Activated T-cell treated with anti-CD3 and anti-CD28 coated beads, Interleukin-2, amount 50 U/mL, for 72 hours (primary cell): ENCODE measurements around the gene VEZF1. TPM values are rescaled to one million over a fixed set of nuclear protein-coding genes. Genes with fewer than 3 reads are reported as not detected.

Source experiments
- ATAC-seq, 2 donors: fragments of 150-1000 bp; cut with Tn5 transposase; replicated peaks in 1 of 2; 2 replicates each; pipeline ENCODE4 v1.10.0; 2021; ENCODE audit warnings: moderate library complexity in 2 of 2, mild to moderate bottlenecking in 1 of 2
- DNase-seq, 2 donors: peaks; one replicate each; pipeline ENCODE4 v3.0.0; 2021 to 2022; ENCODE audit warnings: mixed read lengths in 1 of 2
- H3K27ac Mint-ChIP-seq: one replicate; pipeline ENCODE4 v1.8.0; 2022; ENCODE audit warnings: mild to moderate bottlenecking, moderate library complexity, mixed read lengths
- H3K27me3 Mint-ChIP-seq: one replicate; pipeline ENCODE4 v1.8.0; 2022; ENCODE audit warnings: low read depth, mixed read lengths
- H3K36me3 Mint-ChIP-seq, 2 donors: one replicate each; pipeline ENCODE4 v1.8.0; 2022; ENCODE audit warnings: mixed read lengths in 2 of 2, mild to moderate bottlenecking in 1 of 2; ENCODE audit not compliant: insufficient read depth in 2 of 2
- H3K4me1 Mint-ChIP-seq: one replicate; pipeline ENCODE4 v1.8.0; 2022; ENCODE audit warnings: low read depth, mixed read lengths
- H3K4me3 Mint-ChIP-seq, 2 donors: one replicate each; pipeline ENCODE4 v1.8.0; 2022; ENCODE audit warnings: mild to moderate bottlenecking in 2 of 2, mixed read lengths in 2 of 2, moderate library complexity in 2 of 2
- H3K9me3 Mint-ChIP-seq, 2 donors: one replicate each; pipeline ENCODE4 v1.8.0; 2022; ENCODE audit warnings: mixed read lengths in 2 of 2
- total RNA-seq, 2 donors: library from RNA; stranded (reverse); gene quantifications; one replicate each; pipeline ENCODE4 v1.2.3, GENCODE V29; 2022

Gene VEZF1
- total RNA-seq, 2 donors from 2014 or later = 42.6 to 44.6 TPM

- no peaks in the 10 kb centered on the region for H3K36me3 Mint-ChIP-seq
- H3K27ac Mint-ChIP-seq = no peak overlapping the region
- no peaks in the 10 kb centered on the region for H3K9me3 Mint-ChIP-seq
- ATAC-seq (no peak), DNase-seq (no peak)
- H3K4me1 Mint-ChIP-seq = peaks cover 56% of the 10 kb centered on the region
- peak overlapping the region in 1 of 2 donors; percentile 13 for H3K4me3 Mint-ChIP-seq
- peaks cover 33% of the 10 kb centered on the region for H3K27me3 Mint-ChIP-seq
Observed at GRCh38 chr17:57948169-57948554, 39.9 kb downstream of the VEZF1 start.

DNA sequence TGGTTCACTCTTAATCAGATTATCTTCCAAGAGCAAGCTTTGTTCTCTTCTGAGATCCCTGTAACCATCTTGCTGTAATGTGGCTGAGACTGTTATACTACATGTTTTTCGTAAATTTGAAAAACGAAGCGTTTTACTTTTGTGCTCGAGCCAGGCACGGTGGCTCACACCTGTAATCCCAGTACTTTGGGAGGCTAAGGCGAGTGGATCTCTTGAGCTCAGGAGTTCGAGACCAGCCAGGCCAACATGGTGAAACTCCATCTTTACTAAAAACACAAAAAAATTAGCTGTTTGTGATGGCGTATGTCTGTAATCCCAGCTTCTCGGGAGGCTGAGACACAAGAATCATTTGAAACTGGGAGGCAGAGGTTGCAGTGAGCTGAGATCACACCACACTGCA, 40.7 kb downstream of the VEZF1 start:
- Mint-ChIP-seq H3K27me3 (peaks cover 26% of the 10 kb centered on the region), H3K36me3 (no peaks in the 10 kb centered on the region), H3K9me3 (no peaks in the 10 kb centered on the region), H3K4me1 (peaks cover 50% of the 10 kb centered on the region), H3K27ac (no peak overlapping the region), H3K4me3 (peak overlapping the region; percentile 60 to 61)
- DNase-seq (no peak), ATAC-seq (no peak)

DNA sequence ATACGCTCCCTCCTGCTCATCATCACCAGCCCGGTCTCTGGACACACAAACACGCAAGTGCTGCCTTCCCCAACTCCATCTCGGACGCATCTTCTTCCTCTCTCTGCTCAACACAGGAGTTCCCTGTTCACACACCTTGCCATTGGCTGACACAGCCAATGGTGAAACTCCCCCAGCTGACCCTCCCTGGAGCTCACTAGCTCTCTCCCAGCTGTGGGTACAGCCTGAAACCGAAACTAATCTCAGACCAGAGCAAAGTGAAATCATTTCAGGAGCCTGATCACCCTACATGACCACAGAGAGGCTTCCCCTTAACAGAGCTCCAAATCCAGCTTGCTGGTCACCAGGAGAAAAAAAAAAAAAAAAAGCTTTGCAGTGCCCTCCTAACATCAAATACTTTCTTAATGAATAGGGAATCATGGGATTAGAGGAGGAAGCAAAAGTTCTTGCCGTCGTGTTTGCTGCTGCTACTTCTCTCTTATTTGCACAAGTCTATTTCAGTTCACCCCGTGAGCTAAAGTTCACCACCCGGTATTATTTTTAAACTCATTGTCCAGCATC, 41.2 kb downstream of the VEZF1 start:
- Mint-ChIP-seq H3K4me1 (peaks cover 50% of the 10 kb centered on the region), H3K27ac (no peak overlapping the region), H3K4me3 (peak overlapping the region; percentile 60 to 61), H3K27me3 (peaks cover 26% of the 10 kb centered on the region), H3K36me3 (no peaks in the 10 kb centered on the region), H3K9me3 (no peaks in the 10 kb centered on the region)
- ATAC-seq = peak; percentile 81
- peak; percentile 28 to 45 for DNase-seq

- Mint-ChIP-seq H3K27ac (no peak overlapping the region), H3K4me1 (peaks cover 51% of the 10 kb centered on the region), H3K9me3 (no peaks in the 10 kb centered on the region), H3K4me3 (peak overlapping the region; percentile 60 to 61), H3K36me3 (no peaks in the 10 kb centered on the region), H3K27me3 (peaks cover 26% of the 10 kb centered on the region)
- ATAC-seq = peak; percentile 1 to 7
- DNase-seq = no peak
Observed at GRCh38 chr17:57945996-57946797, 41.9 kb downstream of the VEZF1 start.

GRCh38 chr17:57944908-57945307, 43.1 kb downstream of the VEZF1 start:
- Mint-ChIP-seq H3K36me3 (no peaks in the 10 kb centered on the region), H3K4me1 (peaks cover 55% of the 10 kb centered on the region), H3K4me3 (no peak overlapping the region), H3K27me3 (peaks cover 26% of the 10 kb centered on the region), H3K27ac (no peak overlapping the region), H3K9me3 (no peaks in the 10 kb centered on the region)
- no peak for DNase-seq
- ATAC-seq = no peak

GRCh38 chr17:57943645-57944044, 44.4 kb downstream of the VEZF1 start:
- Mint-ChIP-seq H3K27ac (no peak overlapping the region), H3K4me1 (peaks cover 49% of the 10 kb centered on the region), H3K36me3 (no peaks in the 10 kb centered on the region), H3K4me3 (no peak overlapping the region), H3K9me3 (no peaks in the 10 kb centered on the region), H3K27me3 (peaks cover 26% of the 10 kb centered on the region)
- ATAC-seq = no peak
- DNase-seq = no peak

DNA sequence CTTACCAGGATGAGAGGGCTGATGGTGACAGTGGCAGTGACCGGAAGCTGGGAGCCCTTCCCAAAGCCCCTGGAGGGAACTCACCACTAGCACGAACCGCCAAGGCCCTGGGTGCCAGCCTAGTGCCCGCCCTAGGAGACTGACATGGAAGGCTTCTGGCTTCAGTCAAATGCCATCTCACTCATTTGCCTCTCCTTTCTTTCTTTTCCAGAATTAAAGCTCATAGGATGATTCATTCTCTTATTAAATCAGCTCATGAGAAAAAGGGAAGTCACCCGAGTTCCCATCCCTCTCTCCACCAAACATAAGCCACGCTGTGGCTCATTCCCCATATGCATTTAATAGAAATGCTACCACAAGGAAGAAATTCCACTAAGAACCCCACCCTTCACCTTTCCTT, 44.9 kb downstream of the VEZF1 start:
- H3K27ac Mint-ChIP-seq = no peak overlapping the region
- ATAC-seq (no peak), DNase-seq (no peak)
- H3K27me3 Mint-ChIP-seq = peaks cover 26% of the 10 kb centered on the region
- H3K36me3 Mint-ChIP-seq = no peaks in the 10 kb centered on the region
- peaks cover 44% of the 10 kb centered on the region for H3K4me1 Mint-ChIP-seq
- H3K4me3 Mint-ChIP-seq = no peak overlapping the region
- H3K9me3 Mint-ChIP-seq = no peaks in the 10 kb centered on the region

GRCh38 chr17:57941384-57942370, 46.4 kb downstream of the VEZF1 start:
- H3K27ac Mint-ChIP-seq = no peak overlapping the region
- no peak for DNase-seq
- H3K4me3 Mint-ChIP-seq = no peak overlapping the region
- H3K36me3 Mint-ChIP-seq = no peaks in the 10 kb centered on the region
- peak in 1 of 2 donors; percentile 17 for ATAC-seq
- H3K4me1 Mint-ChIP-seq = peaks cover 34% of the 10 kb centered on the region
- H3K9me3 Mint-ChIP-seq = no peaks in the 10 kb centered on the region
- peaks cover 18% of the 10 kb centered on the region for H3K27me3 Mint-ChIP-seq

DNA sequence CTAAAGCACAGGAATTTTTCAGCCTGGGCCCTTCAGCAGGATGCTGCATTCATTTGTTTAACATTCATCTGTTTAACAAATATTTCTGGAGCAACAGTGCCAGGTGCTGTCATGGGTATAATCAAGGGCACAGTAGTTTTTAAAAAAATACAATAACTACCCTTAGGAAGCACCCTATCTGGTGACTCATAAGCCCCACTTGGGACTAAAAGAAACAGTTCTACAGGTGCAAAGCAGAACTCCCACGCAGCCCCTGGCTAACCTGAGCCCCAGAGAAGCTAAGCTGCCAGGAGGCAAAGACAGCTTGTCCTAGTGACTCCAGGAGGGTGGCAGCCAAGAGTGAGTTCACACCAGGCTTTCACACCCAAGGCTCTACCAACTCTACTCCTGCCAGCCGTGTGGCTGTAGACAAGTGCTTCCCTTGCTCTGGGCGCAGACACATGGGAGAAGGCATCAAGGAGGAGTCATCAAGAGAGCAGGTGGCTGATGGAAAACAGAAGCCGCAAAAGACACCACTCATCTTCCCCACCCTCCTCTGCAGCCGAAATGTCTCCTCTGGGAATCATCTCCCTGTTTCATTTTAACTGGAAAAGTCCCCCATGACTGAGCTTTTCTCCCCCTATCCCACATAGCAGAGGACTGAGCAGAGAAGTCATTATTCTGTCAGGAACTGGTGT, 47.3 kb downstream of the VEZF1 start:
- Mint-ChIP-seq H3K27ac (no peak overlapping the region), H3K9me3 (no peaks in the 10 kb centered on the region), H3K27me3 (peaks cover 10% of the 10 kb centered on the region), H3K4me1 (peaks cover 26% of the 10 kb centered on the region), H3K36me3 (no peaks in the 10 kb centered on the region), H3K4me3 (no peak overlapping the region)
- peak; percentile 21 to 24 for DNase-seq
- peak; percentile 52 to 55 for ATAC-seq

DNA sequence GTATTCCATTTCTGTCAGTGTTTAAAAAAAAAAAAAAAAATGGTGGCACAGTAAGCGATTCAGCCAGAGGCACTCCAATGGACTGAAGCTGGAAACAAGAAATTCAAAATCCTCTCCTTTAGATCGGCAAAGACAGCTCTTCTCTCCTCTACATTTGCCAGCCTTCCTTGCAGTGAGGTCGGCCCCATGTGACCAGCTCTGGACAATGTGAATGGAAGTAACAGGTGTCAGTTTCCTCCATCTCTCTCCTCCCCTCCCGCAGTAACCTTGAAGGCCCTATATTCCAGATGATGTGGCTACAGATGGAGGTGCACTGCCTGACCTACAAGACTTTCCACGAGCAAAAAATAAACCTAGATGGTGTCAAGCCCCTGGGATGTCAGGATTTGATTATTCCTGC, 47.8 kb downstream of the VEZF1 start:
- Mint-ChIP-seq H3K9me3 (no peaks in the 10 kb centered on the region), H3K36me3 (no peaks in the 10 kb centered on the region), H3K27ac (no peak overlapping the region), H3K4me3 (no peak overlapping the region), H3K27me3 (peaks cover 9% of the 10 kb centered on the region), H3K4me1 (peaks cover 24% of the 10 kb centered on the region)
- DNase-seq (no peak), ATAC-seq (no peak)

DNA sequence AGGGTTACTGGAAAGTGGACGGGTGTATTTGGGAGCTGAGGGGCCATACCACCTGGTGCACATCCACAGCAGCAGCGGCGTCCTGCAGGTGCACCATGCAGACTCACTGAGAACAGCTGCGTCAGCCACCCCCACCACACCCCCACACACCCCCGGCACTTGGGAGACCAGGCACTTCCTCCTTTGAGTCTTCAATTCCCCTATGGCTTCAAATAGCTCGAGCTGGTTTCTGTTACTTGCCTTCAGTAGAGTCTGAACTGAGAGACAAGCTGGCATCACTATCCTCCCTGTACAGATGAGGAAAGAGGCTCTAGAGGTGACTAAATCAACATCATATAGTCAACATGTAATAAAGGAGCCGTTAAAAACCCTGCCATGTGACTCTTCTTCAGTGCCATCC, 48.3 kb downstream of the VEZF1 start:
- Mint-ChIP-seq H3K4me1 (peaks cover 24% of the 10 kb centered on the region), H3K36me3 (no peaks in the 10 kb centered on the region), H3K27ac (no peak overlapping the region), H3K27me3 (peaks cover 5% of the 10 kb centered on the region), H3K9me3 (no peaks in the 10 kb centered on the region), H3K4me3 (no peak overlapping the region)
- DNase-seq = no peak
- peak in 1 of 2 donors; percentile 39 for ATAC-seq

DNA sequence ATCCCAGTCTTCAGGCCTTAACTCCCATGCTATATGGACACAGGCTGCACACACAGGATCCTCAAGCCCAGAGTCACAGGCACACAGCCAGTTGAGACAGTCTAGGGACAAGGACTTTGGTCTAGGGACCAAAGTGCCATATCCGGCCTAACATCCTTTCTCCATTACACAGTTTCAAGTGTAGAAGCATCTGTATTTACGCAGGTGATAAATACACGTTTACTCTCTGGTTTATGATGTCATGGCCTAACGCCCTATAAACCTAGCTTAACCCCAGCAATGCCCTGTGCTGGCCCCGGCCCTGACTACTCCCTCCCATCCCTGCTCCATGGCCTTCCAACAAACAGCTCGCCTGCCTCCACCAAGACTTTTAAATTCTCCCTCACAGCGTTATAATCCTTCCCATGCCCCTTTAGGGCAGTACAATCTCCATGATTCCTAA, 50.0 kb downstream of the VEZF1 start:
- Mint-ChIP-seq H3K27me3 (no peaks in the 10 kb centered on the region), H3K36me3 (no peaks in the 10 kb centered on the region), H3K9me3 (no peaks in the 10 kb centered on the region), H3K4me1 (peaks cover 24% of the 10 kb centered on the region), H3K27ac (no peak overlapping the region), H3K4me3 (no peak overlapping the region)
- DNase-seq = no peak
- ATAC-seq = no peak
